NAMALWA (cell line): ENCODE data around the gene TTC33.

Source experiments
- DNase-seq: peaks from one replicate; pipeline ENCODE4 v3.0.0-alpha.2; 2015; ENCODE audit warnings: low spot score

The TTC33 gene

DNA sequence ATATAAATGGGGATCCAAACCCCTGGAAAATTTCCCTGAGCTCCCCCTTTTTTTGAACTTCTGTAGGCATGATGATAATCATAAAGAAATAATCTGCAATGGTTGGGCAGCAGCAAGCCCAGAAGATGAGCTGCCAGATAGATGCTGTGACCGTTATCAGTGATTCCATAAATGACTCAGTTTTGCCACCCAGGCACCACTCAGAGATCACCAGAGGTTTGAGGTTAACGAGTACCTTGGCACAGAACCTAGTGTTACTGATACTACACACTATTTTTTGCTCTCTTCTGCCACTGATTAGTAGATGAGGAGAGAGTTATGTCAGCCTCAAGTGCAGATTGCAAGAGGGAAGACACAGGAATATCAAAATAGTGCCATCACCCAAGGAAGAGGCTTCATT is 275.4 kb downstream of the TTC33 start:
- no peak for DNase-seq

DNA sequence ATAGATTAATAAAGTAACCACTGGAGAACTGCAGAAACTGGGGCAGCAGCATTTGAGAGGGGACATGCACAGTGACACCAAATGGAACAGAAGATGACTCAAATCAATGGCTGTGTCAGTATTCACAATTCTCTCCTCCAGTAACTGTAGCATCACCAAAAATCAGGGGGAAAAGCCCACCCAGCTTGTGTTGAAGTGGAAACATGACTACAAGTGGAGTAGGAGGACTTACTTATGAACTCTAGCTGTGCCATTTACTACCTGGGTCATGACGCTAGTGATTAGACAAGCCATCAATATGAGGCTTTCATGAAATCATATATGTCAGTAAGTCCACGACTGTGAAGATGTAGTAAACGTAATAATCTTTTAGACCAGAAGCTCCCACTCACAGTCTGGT is 275.8 kb downstream of the TTC33 start:
- no peak for DNase-seq

DNA sequence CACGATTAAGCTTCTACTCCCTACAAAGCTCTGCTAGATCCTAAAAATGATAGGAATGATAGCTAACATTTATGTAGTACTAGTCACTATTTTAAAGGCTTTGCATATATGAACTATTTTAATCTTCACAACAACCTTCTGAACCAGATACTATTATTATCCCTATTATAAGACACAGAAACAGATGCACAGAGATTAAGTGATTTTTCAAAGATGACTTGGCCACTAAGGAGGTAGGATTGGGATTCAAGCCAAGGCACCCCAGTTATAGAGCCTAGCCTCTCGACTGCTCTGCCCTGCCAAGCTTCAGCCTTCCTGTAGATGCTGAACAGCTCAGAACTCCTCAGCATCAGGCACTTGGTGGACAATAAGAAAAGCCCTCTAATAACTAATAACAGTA is 277.0 kb downstream of the TTC33 start:
- DNase-seq, result no peak

DNA sequence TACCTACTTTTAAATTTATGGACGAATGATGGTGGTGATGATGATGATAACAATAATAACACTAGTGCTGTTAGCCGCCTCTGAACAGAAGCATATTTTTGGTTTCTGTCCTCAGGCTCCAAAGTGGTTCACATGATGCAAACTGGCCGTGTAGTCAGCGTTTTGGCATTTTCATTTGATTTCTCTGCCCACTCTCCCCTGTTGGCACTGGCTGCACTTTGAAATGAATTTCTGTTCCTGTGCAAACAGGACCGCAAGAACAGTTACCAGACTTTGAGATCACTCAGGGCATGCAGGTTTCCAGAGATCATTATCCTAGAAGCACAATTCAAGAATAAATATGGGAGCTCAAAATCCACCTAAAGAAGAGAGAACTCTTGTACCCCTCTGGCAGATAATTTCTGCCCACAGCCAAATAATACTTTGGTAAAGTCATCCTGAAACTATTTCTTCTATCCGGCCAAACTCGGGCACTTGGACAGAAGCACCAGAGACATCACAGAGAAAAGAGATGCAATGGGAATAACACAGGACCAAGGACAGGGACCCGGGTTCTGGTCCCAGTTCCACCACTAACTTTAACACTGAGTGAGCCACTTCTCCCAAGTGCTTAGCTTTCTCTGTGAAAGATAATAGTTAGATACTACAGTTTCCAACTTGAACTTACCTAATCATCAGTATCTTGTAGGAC is 277.8 kb downstream of the TTC33 start:
- DNase-seq, result no peak

DNA sequence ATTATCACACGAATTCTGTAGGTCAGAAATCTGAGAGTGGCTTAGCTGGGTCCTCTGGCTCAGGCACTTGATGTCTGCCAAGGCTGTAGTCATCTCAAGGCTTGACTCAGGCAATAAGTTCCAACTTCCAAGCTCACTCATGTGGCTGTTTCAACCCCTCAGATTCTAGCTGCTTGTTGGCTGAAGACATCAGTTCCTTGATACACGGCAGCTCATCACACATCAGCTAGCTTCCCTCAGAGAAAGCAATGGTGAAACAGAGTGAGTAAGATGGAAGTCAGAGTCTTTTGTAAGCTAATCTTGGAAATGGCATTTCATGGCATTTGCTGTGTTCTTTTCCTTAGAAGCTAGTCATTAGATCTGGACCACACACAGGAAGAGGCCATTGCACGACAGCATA is 280.2 kb downstream of the TTC33 start:
- DNase-seq, result no peak

DNA sequence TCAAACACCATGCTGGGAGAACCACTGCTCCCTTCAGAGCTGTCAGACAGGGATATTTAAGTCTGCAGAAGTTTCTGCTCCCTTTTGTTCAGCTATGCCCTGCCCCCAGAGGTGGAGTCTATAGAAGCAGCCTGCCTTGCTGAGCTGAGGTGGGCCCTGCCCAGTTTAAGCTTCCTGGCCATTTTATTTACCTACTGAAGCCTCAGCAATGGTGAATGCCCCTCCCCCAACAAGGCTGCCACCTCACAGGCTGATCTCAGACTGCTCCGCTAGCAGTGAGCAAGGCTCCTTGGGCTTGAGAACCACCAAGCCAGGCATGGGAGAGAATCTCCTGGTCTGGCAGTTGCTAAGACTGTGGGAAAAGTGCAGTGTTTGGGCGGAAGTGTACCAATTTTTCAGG is 281.5 kb downstream of the TTC33 start:
- no peak for DNase-seq

DNA sequence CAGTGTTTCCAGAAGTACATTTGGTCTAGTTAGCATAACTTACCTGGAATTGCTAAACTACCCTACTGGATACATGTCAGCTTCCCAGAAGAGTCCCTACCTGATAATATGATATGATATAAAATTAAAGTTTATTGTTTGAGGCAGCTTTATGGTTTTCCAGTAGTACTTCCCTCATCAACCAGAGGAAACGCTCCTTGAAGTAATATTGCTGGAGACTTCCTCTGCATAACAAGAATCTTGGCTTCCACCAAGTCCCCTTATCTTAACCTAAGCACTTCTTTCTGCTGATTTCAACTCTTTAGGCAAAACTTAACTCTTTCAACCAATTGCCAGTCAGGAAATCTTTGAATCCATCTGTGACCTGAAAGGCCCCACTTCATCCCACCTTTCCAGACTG is 290.3 kb downstream of the TTC33 start:
- no peak for DNase-seq

DNA sequence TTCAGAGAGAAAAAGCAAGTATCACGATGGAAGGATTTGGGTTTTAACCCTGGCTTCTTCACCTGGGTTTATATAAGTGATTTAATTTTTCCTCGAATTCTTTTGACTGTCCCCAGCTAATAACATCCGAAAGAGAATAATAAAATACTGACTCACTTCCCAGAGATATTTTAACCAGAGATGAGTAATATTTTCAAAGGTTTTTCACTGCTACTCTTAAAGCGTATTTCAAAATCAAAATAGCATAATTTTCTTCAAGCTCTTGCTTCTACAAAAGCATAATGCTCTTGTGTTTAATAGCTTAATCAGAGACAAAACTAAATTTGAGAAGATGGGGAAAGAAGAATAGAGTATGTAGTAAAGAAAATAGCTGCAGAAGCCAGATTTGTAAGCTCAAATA is 291.2 kb downstream of the TTC33 start:
- DNase-seq, result no peak
